ENCODE results near the gene MSMB.

GRCh38 chr10:46048152-46048551 is 2.1 kb upstream of the MSMB start:
- TF ChIP-seq CTCF (optimal IDR thresholded peaks at IDR 0.05 in 1 of 3, IDR thresholded peaks at IDR 0.05 in 1 of 3, conservative IDR thresholded peaks at IDR 0.05 in 1 of 3; ENCODE audit: extremely low read depth in 1 of 3, insufficient read depth in 2 of 3, low read length in 3 of 3) = no peak
- TF ChIP-seq EZH2 (IDR thresholded peaks at IDR 0.05; ENCODE audit: low read length) = no peak
